C4-2B (cell line): ENCODE data around the gene CFDP1.
"Not testable (repeated sequence)": the region's sequence is repeated elsewhere in the genome, so short reads cannot be mapped to it uniquely, and the experiment has no call there.

Experiments
- H3K27ac ChIP-seq: fragments of 450-650 bp; 2 replicates; pipeline ENCODE4 v1.5.1; 2017
- ZFX ChIP-seq: fragments of 450-650 bp; IDR thresholded peaks from 2 replicates; pipeline ENCODE4 v1.6.1; 2017
- TF ChIP-seq, protein P1 (sequence below): fragments of 450-650 bp; conservative IDR thresholded peaks from 2 replicates; pipeline ENCODE4 v1.5.1; 2017; ENCODE audit warnings: mild to moderate bottlenecking

Gene CFDP1

DNA sequence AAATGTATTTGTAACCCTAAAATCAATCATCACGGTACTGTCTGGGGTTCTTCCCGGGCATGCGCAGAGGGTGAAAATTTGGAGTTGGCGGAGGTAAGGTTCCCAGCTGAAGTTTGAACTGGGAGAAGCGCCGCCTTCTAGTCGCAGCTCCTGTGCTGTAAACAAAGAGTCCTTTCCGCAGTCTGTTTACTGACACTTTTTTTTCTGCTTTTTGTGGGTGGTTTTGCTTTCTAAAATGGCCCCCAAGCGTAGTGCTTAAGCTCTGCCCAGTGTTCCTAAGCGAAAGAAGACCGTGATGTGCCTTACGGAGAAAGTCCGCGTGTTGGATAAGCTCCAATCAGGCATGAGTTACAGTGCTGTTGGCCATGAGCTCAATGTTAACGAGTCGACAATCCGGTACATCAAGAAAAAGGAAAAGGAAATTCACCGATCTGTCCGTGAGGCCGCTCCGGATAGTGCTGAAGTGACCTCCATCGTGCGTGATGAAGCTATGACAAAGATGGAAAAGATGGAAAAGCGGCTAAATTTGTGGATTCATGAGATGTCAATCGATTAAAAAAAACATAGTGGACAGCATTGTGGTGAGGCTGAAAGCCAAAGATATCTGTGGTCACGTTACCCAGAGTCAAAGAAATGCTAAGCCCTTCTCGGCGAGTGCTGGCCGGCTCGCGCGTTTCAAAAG lies 570 bp upstream of the CFDP1 start:
- TF ChIP-seq, protein P1, sequence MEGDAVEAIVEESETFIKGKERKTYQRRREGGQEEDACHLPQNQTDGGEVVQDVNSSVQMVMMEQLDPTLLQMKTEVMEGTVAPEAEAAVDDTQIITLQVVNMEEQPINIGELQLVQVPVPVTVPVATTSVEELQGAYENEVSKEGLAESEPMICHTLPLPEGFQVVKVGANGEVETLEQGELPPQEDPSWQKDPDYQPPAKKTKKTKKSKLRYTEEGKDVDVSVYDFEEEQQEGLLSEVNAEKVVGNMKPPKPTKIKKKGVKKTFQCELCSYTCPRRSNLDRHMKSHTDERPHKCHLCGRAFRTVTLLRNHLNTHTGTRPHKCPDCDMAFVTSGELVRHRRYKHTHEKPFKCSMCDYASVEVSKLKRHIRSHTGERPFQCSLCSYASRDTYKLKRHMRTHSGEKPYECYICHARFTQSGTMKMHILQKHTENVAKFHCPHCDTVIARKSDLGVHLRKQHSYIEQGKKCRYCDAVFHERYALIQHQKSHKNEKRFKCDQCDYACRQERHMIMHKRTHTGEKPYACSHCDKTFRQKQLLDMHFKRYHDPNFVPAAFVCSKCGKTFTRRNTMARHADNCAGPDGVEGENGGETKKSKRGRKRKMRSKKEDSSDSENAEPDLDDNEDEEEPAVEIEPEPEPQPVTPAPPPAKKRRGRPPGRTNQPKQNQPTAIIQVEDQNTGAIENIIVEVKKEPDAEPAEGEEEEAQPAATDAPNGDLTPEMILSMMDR, result no peak
- no peak for TF ChIP-seq ZFX
- H3K27ac ChIP-seq, result peak overlapping the region; percentile 82

DNA sequence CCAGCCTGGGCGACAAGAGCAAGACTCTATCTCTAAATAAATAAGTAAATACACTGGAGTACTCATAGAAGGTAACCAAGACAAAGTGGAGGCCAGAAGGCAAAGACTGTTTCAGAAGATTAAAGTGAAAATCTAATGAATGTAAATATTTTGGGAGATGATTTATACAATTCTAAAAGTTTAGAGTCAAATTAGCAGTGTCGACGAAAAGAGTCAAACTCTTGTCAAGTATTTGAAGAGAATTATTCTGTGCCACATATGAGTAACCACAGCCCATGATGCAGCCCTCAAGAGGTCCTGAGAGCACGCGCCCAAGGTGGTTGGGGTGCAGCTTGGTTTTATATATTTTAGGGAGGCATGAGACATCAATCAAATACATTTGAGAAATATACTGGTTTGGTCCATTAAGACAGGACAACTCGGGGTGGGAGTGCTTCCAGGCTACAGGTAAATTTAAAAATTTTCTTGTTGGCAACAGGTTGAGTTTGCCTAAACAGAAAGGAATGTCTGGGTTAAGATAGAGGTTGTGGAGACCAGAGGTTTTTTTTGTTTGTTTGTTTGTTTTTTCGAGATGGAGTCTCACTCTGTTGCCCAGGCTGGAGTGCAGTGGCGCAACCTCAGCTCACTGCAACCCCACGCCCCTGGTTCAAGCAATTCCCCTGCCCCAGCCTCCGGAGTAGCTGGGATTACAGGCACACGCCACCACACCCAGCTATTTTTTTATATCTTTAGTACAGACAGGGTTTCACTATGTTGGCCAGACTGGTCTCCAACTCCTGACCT lies 3.5 kb downstream of the CFDP1 start:
- TF ChIP-seq, protein P1, result no peak
- TF ChIP-seq ZFX, result no peak
- H3K27ac ChIP-seq, result no peak overlapping the region

DNA sequence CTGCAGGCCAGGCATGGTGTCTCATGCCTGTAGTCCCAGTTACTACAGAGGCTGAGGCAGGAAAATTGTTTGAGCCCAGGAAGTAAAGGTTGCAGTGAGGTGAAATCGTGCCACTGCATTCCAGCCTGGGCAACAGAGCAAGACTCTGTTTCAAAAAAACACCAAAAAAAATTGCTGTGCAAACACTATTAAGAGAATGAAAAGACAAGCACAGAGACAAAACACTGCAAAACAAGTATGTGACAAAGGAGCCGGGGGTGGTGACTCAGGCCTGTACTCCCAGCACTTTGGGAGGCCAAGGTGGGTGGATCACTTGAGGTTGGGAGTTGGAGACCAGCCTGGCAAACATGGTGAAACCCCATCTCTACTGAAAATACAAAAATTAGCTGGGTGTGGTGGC lies 6.8 kb downstream of the CFDP1 start:
- H3K27ac ChIP-seq, result not testable (repeated sequence)

DNA sequence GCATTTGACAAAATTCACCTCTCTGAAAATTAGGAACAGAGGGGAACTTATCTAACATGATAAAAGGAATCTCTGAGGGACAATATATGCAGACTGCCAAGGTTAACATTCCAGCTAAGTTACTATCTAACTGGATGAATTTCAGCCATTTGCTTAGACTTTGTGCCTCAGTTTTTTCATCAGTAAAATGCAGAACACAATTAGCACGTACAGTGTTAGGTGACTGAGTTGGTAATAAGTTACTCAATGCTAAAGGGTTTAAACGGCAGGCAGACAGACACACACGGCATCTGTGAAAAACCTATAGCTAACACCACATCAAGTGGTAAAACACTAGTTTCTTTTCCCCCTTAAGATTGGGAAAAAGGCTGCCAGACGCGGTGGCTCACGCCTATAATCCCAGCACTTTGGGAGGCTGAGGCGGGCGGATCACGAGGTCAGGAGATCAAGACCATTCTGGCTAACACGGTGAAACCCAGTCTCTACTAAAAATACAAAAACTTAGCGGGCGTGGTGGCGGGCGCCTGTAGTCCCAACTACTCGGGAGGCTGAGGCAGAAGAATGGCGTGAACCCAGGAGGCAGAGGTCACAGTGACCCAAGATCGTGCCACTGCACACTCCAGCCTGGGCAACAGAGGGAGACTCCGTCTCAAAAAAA lies 9.1 kb downstream of the CFDP1 start:
- H3K27ac ChIP-seq, result not testable (repeated sequence)

DNA sequence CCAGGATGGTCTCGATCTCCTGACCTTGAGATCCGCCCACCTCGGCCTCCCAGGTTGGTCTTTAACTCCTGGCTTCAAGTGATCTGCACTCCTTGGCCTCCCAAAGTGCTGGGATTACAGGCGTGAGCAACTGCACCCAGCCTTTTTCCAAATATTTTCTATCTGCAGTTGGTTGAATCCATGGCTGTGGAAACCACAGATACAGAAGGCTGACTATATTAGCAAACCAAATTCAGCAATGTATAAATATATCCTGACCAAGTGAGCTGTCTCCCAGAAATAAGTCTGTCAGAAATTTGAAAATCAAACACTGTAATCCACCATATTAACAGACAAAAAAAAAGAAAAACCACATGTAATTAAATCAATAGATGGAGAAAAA lies 9.6 kb downstream of the CFDP1 start:
- no peak overlapping the region for H3K27ac ChIP-seq
- TF ChIP-seq ZFX, result no peak
- TF ChIP-seq, protein P1, result no peak

DNA sequence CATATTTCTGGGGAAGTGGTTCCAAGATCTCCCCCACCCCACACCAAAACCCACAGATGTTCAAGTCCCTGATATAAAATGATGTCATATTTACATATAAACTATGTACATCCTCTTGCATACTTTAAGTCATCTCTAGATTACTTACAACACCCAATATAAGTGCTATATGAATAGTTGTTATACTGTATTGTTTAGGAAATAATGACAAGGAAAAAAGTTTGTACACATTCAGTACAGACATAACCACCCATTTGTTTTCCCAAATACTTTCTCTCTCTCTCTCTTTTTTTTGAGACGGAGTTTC lies 11.5 kb downstream of the CFDP1 start:
- H3K27ac ChIP-seq, result no peak overlapping the region
- no peak for TF ChIP-seq ZFX
- TF ChIP-seq, protein P1, result no peak

DNA sequence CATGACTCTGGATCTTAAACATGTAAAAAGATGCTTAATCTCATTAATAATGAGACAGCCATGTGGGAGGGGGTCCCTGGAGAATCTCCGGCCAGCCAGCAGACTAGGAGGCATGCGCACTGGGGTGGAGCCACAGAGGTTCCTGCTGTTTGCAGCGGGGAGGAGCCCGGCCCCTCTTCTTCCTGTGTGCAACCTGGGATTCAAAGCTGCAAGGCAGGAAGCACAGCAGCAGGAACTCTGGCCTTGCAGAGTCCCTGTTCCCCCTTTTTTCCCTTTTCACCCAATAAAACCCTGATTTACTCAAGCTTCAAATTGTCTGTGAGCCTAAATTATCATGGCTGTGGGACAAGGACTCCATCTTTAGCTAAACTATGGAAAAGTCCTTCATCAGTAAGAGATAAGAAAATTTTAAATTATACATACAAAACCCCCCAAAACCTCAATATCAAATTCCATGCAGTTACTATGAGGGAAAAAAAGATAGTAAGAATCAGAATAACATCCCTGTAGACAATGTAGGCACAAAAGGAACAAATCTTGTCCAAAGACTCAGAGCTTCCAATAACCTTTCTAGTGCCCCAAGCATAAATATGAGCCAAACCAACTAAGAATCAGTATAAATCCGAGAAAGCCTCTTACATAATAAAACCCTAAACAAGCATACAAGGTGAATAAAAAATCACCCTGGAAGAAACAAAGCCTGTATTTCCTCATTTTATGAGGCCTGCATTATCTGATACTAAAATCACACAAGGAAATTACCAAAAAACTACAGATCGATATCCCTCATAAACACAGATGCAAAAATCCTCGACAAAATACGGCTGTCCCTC lies 12.1 kb downstream of the CFDP1 start:
- TF ChIP-seq, protein P1, result no peak
- no peak for TF ChIP-seq ZFX
- no peak overlapping the region for H3K27ac ChIP-seq
